ENCODE measurements around the gene FAM171A2. TPM values are rescaled to one million over a fixed set of nuclear protein-coding genes. Genes with fewer than 3 reads are reported as not detected.

FAM171A2 gene
- total RNA-seq, 1 donor from 2014 or later, result 15.0 TPM

- no peak for DNase-seq (ENCODE audit: low read depth)
- no peak for TF ChIP-seq CTCF (conservative IDR thresholded peaks at IDR 0.05; ENCODE audit: low read depth, low read length)
Measured at GRCh38 chr17:44387804-44388203, 24.2 kb upstream of the FAM171A2 start.

GRCh38 chr17:44386182-44386525, 22.5 kb upstream of the FAM171A2 start:
- TF ChIP-seq CTCF (conservative IDR thresholded peaks at IDR 0.05; ENCODE audit: low read depth, low read length), result no peak
- DNase-seq (ENCODE audit: low read depth), result no peak
- peak overlapping the region; percentile 53 for H3K4me3 ChIP-seq (ENCODE audit: low read depth, low read length)

More at GRCh38 chr17:44387804-44388203, 24.2 kb upstream of the FAM171A2 start:
- H3K4me3 ChIP-seq (ENCODE audit: low read depth, low read length), result no peak overlapping the region

- peak overlapping the region; percentile 53 for H3K4me3 ChIP-seq (ENCODE audit: low read depth, low read length)
- peak; percentile 30 for TF ChIP-seq CTCF (conservative IDR thresholded peaks at IDR 0.05; ENCODE audit: low read depth, low read length)
- no peak for DNase-seq (ENCODE audit: low read depth)
Measured at GRCh38 chr17:44385287-44386181, 21.9 kb upstream of the FAM171A2 start.

- DNase-seq (ENCODE audit: low read depth), result no peak
- peak overlapping the region; percentile 53 for H3K4me3 ChIP-seq (ENCODE audit: low read depth, low read length)
- no peak for TF ChIP-seq CTCF (conservative IDR thresholded peaks at IDR 0.05; ENCODE audit: low read depth, low read length)
Measured at GRCh38 chr17:44384823-44385286, 21.2 kb upstream of the FAM171A2 start.

- H3K4me3 ChIP-seq (ENCODE audit: low read depth, low read length), result no peak overlapping the region
- DNase-seq (ENCODE audit: low read depth), result no peak
- no peak for TF ChIP-seq CTCF (conservative IDR thresholded peaks at IDR 0.05; ENCODE audit: low read depth, low read length)
Measured at GRCh38 chr17:44384281-44384822, 20.7 kb upstream of the FAM171A2 start.

- DNase-seq (ENCODE audit: low read depth), result no peak
- no peak overlapping the region for H3K4me3 ChIP-seq (ENCODE audit: low read depth, low read length)
- no peak for TF ChIP-seq CTCF (conservative IDR thresholded peaks at IDR 0.05; ENCODE audit: low read depth, low read length)
Measured at GRCh38 chr17:44383861-44384260, 20.2 kb upstream of the FAM171A2 start.

Measured in epithelial cell of proximal tubule (primary cell).